ENCODE results near the gene EXOC3L4. TPM values are rescaled to one million over a fixed set of nuclear protein-coding genes. Genes with fewer than 3 reads are reported as not detected.
A peak's percentile ranks its signal among the peaks of the same experiment; 100 is the strongest.
"Not testable (repeated sequence)": the region's sequence is repeated elsewhere in the genome, so short reads cannot be mapped to it uniquely, and the experiment has no call there.

Gene EXOC3L4
- total and polyA plus RNA-seq, 2 experiments from 2014 or later, result not detected

GRCh38 chr14:103116636-103117035, 22.1 kb downstream of the EXOC3L4 start:
- no peak for DNase-seq
- Histone ChIP-seq H3K27ac (no peak overlapping the region), H3K4me2 (ENCODE audit: unreplicated experiment) (no peak overlapping the region), H3K4me1 (ENCODE audit: insufficient read depth) (no peaks in the 10 kb centered on the region), H3K9me3 (ENCODE audit: low read depth) (no peaks in the 10 kb centered on the region), H3K27me3 (replicated peaks; ENCODE audit: insufficient read depth) (no peaks in the 10 kb centered on the region), H3K9ac (no peak overlapping the region), H2AFZ (no peak overlapping the region), H3K36me3 (ENCODE audit: low read depth) (no peaks in the 10 kb centered on the region), H3K9me2 (ENCODE audit: insufficient read depth) (no peaks in the 10 kb centered on the region), H3K4me3 (no peak overlapping the region), H3K79me2 (ENCODE audit: insufficient read depth) (no peaks in the 10 kb centered on the region), H4K20me1 (ENCODE audit: insufficient read depth) (no peaks in the 10 kb centered on the region), H3F3A (ENCODE audit: insufficient read depth) (no peaks in the 10 kb centered on the region)
- WGBS, 2 experiments (ENCODE audit: low coverage in 1 of 2, low lambda C conversion rate in 2 of 2, missing lambda C conversion rate in 2 of 2), result 94 to 96% methylated on average over 16 to 17 of the region's 17 CpGs
- in situ Hi-C loops (cut with MboI), result no loop called here
- no peak for TF ChIP-seq EZH2 (IDR thresholded peaks at IDR 0.05; ENCODE audit: insufficient read depth, poor library complexity, severe bottlenecking)

GRCh38 chr14:103117499-103117898, 23.0 kb downstream of the EXOC3L4 start:
- H3K4me2 ChIP-seq (ENCODE audit: unreplicated experiment); H3K9me2 ChIP-seq (ENCODE audit: insufficient read depth); H3K79me2 ChIP-seq (ENCODE audit: insufficient read depth); H3K27ac ChIP-seq; DNase-seq; H3K4me1 ChIP-seq (ENCODE audit: insufficient read depth); H4K20me1 ChIP-seq (ENCODE audit: insufficient read depth); H3F3A ChIP-seq (ENCODE audit: insufficient read depth); H2AFZ ChIP-seq; H3K4me3 ChIP-seq; H3K9me3 ChIP-seq (ENCODE audit: low read depth); in situ Hi-C loops (cut with MboI); H3K36me3 ChIP-seq (ENCODE audit: low read depth); H3K9ac ChIP-seq; H3K27me3 ChIP-seq (replicated peaks; ENCODE audit: insufficient read depth): not testable (repeated sequence)
- 94 to 96% methylated on average over 6 to 7 of the region's 7 CpGs for WGBS, 2 experiments (ENCODE audit: low coverage in 1 of 2, low lambda C conversion rate in 2 of 2, missing lambda C conversion rate in 2 of 2)

GRCh38 chr14:103118018-103118662, 23.6 kb downstream of the EXOC3L4 start:
- TF ChIP-seq EZH2phosphoT487 (IDR thresholded peaks at IDR 0.05; ENCODE audit: insufficient read depth, low read depth) (no peak), EZH2 (IDR thresholded peaks at IDR 0.05; ENCODE audit: insufficient read depth, poor library complexity, severe bottlenecking) (no peak)
- H4K20me1 ChIP-seq (ENCODE audit: insufficient read depth), result no peaks in the 10 kb centered on the region
- H3F3A ChIP-seq (ENCODE audit: insufficient read depth), result no peaks in the 10 kb centered on the region
- no peaks in the 10 kb centered on the region for H3K9me2 ChIP-seq (ENCODE audit: insufficient read depth)
- H3K36me3 ChIP-seq (ENCODE audit: low read depth), result no peaks in the 10 kb centered on the region
- no peak overlapping the region for H3K4me2 ChIP-seq (ENCODE audit: unreplicated experiment)
- no peaks in the 10 kb centered on the region for H3K9me3 ChIP-seq (ENCODE audit: low read depth)
- no peaks in the 10 kb centered on the region for H3K79me2 ChIP-seq (ENCODE audit: insufficient read depth)
- H3K9ac ChIP-seq, result no peak overlapping the region
- H3K4me3 ChIP-seq, result no peak overlapping the region
- no peak overlapping the region for H2AFZ ChIP-seq
- in situ Hi-C loops (cut with MboI), result no loop called here
- no peaks in the 10 kb centered on the region for H3K27me3 ChIP-seq (replicated peaks; ENCODE audit: insufficient read depth)
- no peak overlapping the region for H3K27ac ChIP-seq
- 39 to 43% methylated on average over 8 to 10 of the region's 10 CpGs for WGBS, 2 experiments (ENCODE audit: low coverage in 1 of 2, low lambda C conversion rate in 2 of 2, missing lambda C conversion rate in 2 of 2)
- DNase-seq, result peak; percentile 28
- H3K4me1 ChIP-seq (ENCODE audit: insufficient read depth), result no peaks in the 10 kb centered on the region

- TF ChIP-seq EZH2 (IDR thresholded peaks at IDR 0.05; ENCODE audit: insufficient read depth, poor library complexity, severe bottlenecking) (no peak), EZH2phosphoT487 (IDR thresholded peaks at IDR 0.05; ENCODE audit: insufficient read depth, low read depth) (no peak)
- Histone ChIP-seq H3K79me2 (ENCODE audit: insufficient read depth) (no peaks in the 10 kb centered on the region), H3K4me2 (ENCODE audit: unreplicated experiment) (no peak overlapping the region), H3K36me3 (ENCODE audit: low read depth) (no peaks in the 10 kb centered on the region), H3K4me3 (no peak overlapping the region), H3K27me3 (replicated peaks; ENCODE audit: insufficient read depth) (no peaks in the 10 kb centered on the region), H4K20me1 (ENCODE audit: insufficient read depth) (no peaks in the 10 kb centered on the region), H3K27ac (no peak overlapping the region), H3K9ac (no peak overlapping the region), H3F3A (ENCODE audit: insufficient read depth) (no peaks in the 10 kb centered on the region), H2AFZ (no peak overlapping the region), H3K9me3 (ENCODE audit: low read depth) (no peaks in the 10 kb centered on the region), H3K9me2 (ENCODE audit: insufficient read depth) (no peaks in the 10 kb centered on the region), H3K4me1 (ENCODE audit: insufficient read depth) (no peaks in the 10 kb centered on the region)
- in situ Hi-C loops (cut with MboI), result no loop called here
- DNase-seq, result no peak
- 71 to 75% methylated on average over 8 to 9 of the region's 9 CpGs for WGBS, 2 experiments (ENCODE audit: low coverage in 1 of 2, low lambda C conversion rate in 2 of 2, missing lambda C conversion rate in 2 of 2)
Observed at GRCh38 chr14:103118663-103119404, 24.3 kb downstream of the EXOC3L4 start.

GRCh38 chr14:103119527-103119926, 25.0 kb downstream of the EXOC3L4 start:
- H4K20me1 ChIP-seq (ENCODE audit: insufficient read depth); H3K4me1 ChIP-seq (ENCODE audit: insufficient read depth); H3K9me3 ChIP-seq (ENCODE audit: low read depth); H3K79me2 ChIP-seq (ENCODE audit: insufficient read depth); DNase-seq; in situ Hi-C loops (cut with MboI); H3K36me3 ChIP-seq (ENCODE audit: low read depth); H3K4me2 ChIP-seq (ENCODE audit: unreplicated experiment); H3K9me2 ChIP-seq (ENCODE audit: insufficient read depth); H3F3A ChIP-seq (ENCODE audit: insufficient read depth); H3K4me3 ChIP-seq; H2AFZ ChIP-seq; H3K27ac ChIP-seq; H3K9ac ChIP-seq; H3K27me3 ChIP-seq (replicated peaks; ENCODE audit: insufficient read depth): not testable (repeated sequence)
- 97 to 99% methylated on average over 8 of the region's 8 CpGs for WGBS, 2 experiments (ENCODE audit: low coverage in 1 of 2, low lambda C conversion rate in 2 of 2, missing lambda C conversion rate in 2 of 2)

Data from GM23248 (cell line).